ENCODE results near the gene DTD2. TPM values are rescaled to one million over a fixed set of nuclear protein-coding genes. Genes with fewer than 3 reads are reported as not detected.
A peak's percentile ranks its signal among the peaks of the same experiment; 100 is the strongest.

Gene DTD2
- total RNA-seq (2011; cell fraction: chromatin; rRNA removed; ENCODE audit: low replicate concordance): 4.3 and 9.8 TPM in 2 replicates
- 8.8 and 10.3 TPM in 2 replicates for total RNA-seq (2011; cell fraction: nucleolus; rRNA removed)
- 9.5 and 18.9 TPM in 2 replicates for total RNA-seq (2011; cell fraction: nucleoplasm; rRNA removed)
- total RNA-seq (2014; rRNA removed) (24.1 and 30.5 TPM in 2 replicates), total RNA-seq (2014; rRNA removed; fragmentation: Illumina TruSeq; extraction: Trizol) (16.7 and 17.9 TPM in 2 replicates), total RNA-seq (2015; rRNA removed; fragmentation: Illumina TruSeq; extraction: Trizol) (17.0 and 18.2 TPM in 2 replicates), total RNA-seq (2021) (15.2 and 16.6 TPM in 2 replicates), polyA plus RNA-seq (2011; rRNA removed) (9.8 and 13.4 TPM in 2 replicates), polyA plus RNA-seq (2014; fragmentation: Illumina TruSeq; extraction: Trizol) (13.4 and 15.4 TPM in 2 replicates), polyA plus RNA-seq (2014; fragmentation: Nextera tagmentation; extraction: Ambion mirVana) (1 to 10 TPM; 3.8 to 4.8 TPM), polyA plus RNA-seq (2014; rRNA removed) (16.0 and 19.4 TPM in 2 replicates), polyA minus RNA-seq (2011; rRNA and poly(A)+ RNA removed) (18.4 and 23.4 TPM in 2 replicates), Bru-seq, nascent RNA (percentile 72 among the genes with signal in this experiment), BruChase-seq, experiment 1, labeled RNA remaining after a 2-hour chase (percentile 76 among the genes with signal in this experiment), BruChase-seq, experiment 2, labeled RNA remaining after a 6-hour chase (percentile 76 among the genes with signal in this experiment)
- 15.2 and 20.1 TPM in 2 replicates for polyA plus RNA-seq (2011; cell fraction: cytosol; rRNA removed)
- polyA plus RNA-seq (2011; cell fraction: nucleus; rRNA removed): 3.4 and 5.6 TPM in 2 replicates
- polyA plus RNA-seq (2012): 8.2 and 12.3 TPM in 2 replicates
- polyA minus RNA-seq (2011; cell fraction: cytosol; rRNA and poly(A)+ RNA removed): 8.7 and 14.1 TPM in 2 replicates
- polyA minus RNA-seq (2011; cell fraction: nucleus; rRNA and poly(A)+ RNA removed): 9.3 and 12.3 TPM in 2 replicates
- long read RNA-seq, experiment 1, transcript DTD2-203 (3 exons, 823 nt): major isoform, 8 of 17 reads
- long read RNA-seq, experiment 1, partial matches to known transcripts: 0 of 17 reads
- long read RNA-seq, experiment 1, other reads (novel, unspliced or antisense): 7 of 17 reads
- long read RNA-seq, experiment 2, partial matches to known transcripts: 0 of 2 reads
- long read RNA-seq, experiment 2, other reads (novel, unspliced or antisense): 2 of 2 reads
- long read RNA-seq, experiment 3, partial matches to known transcripts: 0 of 3 reads
- long read RNA-seq, experiment 3, other reads (novel, unspliced or antisense): 0 of 3 reads

DNA sequence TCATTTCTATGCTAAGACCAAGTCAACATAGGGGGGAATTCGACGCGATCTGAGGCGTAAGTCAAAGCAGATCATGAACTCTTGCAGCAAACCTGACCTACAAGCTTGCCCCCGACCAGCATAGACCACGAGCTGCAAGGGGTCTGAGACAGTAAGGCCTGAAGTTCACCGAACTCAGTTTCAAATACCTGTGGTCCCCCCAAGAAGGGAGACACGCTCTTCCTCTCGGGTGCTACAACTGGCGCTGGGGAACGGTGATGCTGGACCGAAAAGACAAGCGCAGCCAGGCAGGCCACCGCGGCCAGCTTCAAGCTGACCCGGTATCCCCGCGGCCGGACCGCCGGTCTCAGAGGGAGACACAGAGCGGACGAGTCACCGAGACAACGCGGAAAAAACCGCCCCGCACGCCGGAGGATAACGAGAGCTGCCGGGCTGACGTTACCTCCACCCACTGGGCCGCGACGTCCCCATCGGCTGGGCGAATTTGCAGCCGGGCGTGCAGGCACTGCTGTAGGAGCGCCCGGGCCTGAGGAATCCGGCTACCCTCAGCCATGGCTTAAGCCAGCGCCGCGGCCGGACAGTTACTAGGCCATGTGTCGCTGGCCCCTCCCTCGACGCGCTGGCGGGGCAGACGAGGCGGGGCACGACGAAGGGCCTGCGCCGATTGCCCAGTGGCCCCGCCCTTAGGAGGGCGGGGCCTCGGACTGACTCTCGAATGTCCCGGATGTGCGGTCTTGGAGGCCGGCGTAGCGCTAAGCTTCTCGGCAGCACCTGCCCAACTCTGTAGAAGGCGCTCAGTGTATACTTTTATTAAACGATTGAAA, at the start of gene DTD2:
Gene DTD2, minus strand, starts transcription at position 666 of the 824 bp plus-strand sequence. Its CDS starts 113 bp downstream, at position 553.
- in situ Hi-C loops (cut with MboI) (no loop called here), intact Hi-C loops (cut with micrococcal nuclease) (no loop called here)
- Histone ChIP-seq H3K9ac (ENCODE audit: insufficient read depth in 1 of 2, low read depth in 2 of 2, low read length in 2 of 2) (peak within 1 kb of the TSS; percentile 68 to 98), H3K36me3 (ENCODE audit: control insufficient read depth, insufficient read depth, low read length) (peaks cover 10% of the 10 kb centered on the region; the same call in 1 of the 3 replicates), H4K20me1 (replicated peaks; ENCODE audit: control insufficient read depth, insufficient read depth, low read length) (no peaks in the 10 kb centered on the region), H3K27me3 (ENCODE audit: control insufficient read depth in 2 of 2, insufficient read depth in 2 of 2, low read length in 2 of 2) (no peaks in the 10 kb centered on the region), H3K4me2 (ENCODE audit: insufficient read depth, low read length) (peak within 1 kb of the TSS; percentile 73), H3K9me3 (replicated peaks; ENCODE audit: control insufficient read depth, insufficient read depth, low read depth, low read length) (no peaks in the 10 kb centered on the region), H2AFZ (ENCODE audit: low read depth, low read length) (peak within 1 kb of the TSS; percentile 94), H3K27ac (ENCODE audit: extremely low read depth, low read depth, low read length) (peak within 1 kb of the TSS; percentile 71), H3K4me3 (peak within 1 kb of the TSS; percentile 46), H3K79me2 (ENCODE audit: control insufficient read depth, insufficient read depth, low read length) (peaks cover 23% of the 10 kb centered on the region), H3K4me1 (replicated peaks in 1 of 2; ENCODE audit: control insufficient read depth in 2 of 2, insufficient read depth in 2 of 2, low read length in 2 of 2) (peaks cover 5 to 17% of the 10 kb centered on the region in 2 experiments; a peak in 4 of 5 replicates), H3K9me1 (ENCODE audit: control insufficient read depth, insufficient read depth, low read length) (no peaks in the 10 kb centered on the region)
- WGBS (ENCODE audit: insufficient coverage, low coverage, missing lambda C conversion rate): 5% methylated on average over 46 of the region's 70 CpGs
- ATAC-seq: peak; percentile 99
- peak; percentile 86 for FAIRE-seq
- DNase-seq (ENCODE audit: extremely low read depth in 1 of 4, low spot score in 3 of 4): peak; percentile 91 to 94 (median 92)
- TSS peak; percentile 80 for BruUV-seq (replicated peaks)
- POLR2A ChIA-PET: interaction anchor here (0.6 to 1.6 kb wide), 7 partner anchors 9 to 347 kb away, joined by 3 to 6 read pairs (median 4); partner anchors contain the start of gene HEATR5A
- CTCF ChIA-PET (ENCODE audit: low intra/inter-chr PET ratio): no interaction called here
- TF ChIP-seq RBM22 (IDR thresholded peaks at IDR 0.05; ENCODE audit: low read depth, low read length, poor library complexity, severe bottlenecking): peak; percentile 53
- TF ChIP-seq, protein P1, sequence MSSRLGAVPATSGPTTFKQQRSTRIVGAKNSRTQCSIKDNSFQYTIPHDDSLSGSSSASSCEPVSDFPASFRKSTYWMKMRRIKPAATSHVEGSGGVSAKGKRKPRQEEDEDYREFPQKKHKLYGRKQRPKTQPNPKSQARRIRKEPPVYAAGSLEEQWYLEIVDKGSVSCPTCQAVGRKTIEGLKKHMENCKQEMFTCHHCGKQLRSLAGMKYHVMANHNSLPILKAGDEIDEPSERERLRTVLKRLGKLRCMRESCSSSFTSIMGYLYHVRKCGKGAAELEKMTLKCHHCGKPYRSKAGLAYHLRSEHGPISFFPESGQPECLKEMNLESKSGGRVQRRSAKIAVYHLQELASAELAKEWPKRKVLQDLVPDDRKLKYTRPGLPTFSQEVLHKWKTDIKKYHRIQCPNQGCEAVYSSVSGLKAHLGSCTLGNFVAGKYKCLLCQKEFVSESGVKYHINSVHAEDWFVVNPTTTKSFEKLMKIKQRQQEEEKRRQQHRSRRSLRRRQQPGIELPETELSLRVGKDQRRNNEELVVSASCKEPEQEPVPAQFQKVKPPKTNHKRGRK (tag; IDR thresholded peaks at IDR 0.05): no peak
- no peak for TF ChIP-seq TEAD2 (tag; IDR thresholded peaks at IDR 0.05)
- peak in 1 of 2 experiments; percentile 56; a peak in 1 of 4 replicates for TF ChIP-seq NONO (IDR thresholded peaks at IDR 0.05; ENCODE audit: low read depth in 2 of 2, low read length in 1 of 2)
- TF ChIP-seq MTA2 (IDR thresholded peaks at IDR 0.05; ENCODE audit: low read depth): no peak
- TF ChIP-seq CHD2 (IDR thresholded peaks at IDR 0.05; ENCODE audit: low read depth, low read length): no peak
- TF ChIP-seq, protein P2, sequence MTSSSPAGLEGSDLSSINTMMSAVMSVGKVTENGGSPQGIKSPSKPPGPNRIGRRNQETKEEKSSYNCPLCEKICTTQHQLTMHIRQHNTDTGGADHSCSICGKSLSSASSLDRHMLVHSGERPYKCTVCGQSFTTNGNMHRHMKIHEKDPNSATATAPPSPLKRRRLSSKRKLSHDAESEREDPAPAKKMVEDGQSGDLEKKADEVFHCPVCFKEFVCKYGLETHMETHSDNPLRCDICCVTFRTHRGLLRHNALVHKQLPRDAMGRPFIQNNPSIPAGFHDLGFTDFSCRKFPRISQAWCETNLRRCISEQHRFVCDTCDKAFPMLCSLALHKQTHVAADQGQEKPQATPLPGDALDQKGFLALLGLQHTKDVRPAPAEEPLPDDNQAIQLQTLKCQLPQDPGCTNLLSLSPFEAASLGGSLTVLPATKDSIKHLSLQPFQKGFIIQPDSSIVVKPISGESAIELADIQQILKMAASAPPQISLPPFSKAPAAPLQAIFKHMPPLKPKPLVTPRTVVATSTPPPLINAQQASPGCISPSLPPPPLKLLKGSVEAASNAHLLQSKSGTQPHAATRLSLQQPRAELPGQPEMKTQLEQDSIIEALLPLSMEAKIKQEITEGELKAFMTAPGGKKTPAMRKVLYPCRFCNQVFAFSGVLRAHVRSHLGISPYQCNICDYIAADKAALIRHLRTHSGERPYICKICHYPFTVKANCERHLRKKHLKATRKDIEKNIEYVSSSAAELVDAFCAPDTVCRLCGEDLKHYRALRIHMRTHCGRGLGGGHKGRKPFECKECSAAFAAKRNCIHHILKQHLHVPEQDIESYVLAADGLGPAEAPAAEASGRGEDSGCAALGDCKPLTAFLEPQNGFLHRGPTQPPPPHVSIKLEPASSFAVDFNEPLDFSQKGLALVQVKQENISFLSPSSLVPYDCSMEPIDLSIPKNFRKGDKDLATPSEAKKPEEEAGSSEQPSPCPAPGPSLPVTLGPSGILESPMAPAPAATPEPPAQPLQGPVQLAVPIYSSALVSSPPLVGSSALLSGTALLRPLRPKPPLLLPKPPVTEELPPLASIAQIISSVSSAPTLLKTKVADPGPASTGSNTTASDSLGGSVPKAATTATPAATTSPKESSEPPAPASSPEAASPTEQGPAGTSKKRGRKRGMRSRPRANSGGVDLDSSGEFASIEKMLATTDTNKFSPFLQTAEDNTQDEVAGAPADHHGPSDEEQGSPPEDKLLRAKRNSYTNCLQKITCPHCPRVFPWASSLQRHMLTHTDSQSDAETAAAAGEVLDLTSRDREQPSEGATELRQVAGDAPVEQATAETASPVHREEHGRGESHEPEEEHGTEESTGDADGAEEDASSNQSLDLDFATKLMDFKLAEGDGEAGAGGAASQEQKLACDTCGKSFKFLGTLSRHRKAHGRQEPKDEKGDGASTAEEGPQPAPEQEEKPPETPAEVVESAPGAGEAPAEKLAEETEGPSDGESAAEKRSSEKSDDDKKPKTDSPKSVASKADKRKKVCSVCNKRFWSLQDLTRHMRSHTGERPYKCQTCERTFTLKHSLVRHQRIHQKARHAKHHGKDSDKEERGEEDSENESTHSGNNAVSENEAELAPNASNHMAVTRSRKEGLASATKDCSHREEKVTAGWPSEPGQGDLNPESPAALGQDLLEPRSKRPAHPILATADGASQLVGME (CRISPR knock-in tag; IDR thresholded peaks at IDR 0.05): no peak
- TF ChIP-seq ZNF134 (CRISPR knock-in tag; conservative IDR thresholded peaks at IDR 0.05): no peak
